HG03342 (cell line): Measurements from ENCODE around the gene GJC1.
"Not testable (repeated sequence)": the region's sequence is repeated elsewhere in the genome, so short reads cannot be mapped to it uniquely, and the experiment has no call there.

ENCODE experiments used
- ATAC-seq: cut with Tn5 transposase; IDR thresholded peaks from one replicate; pipeline ENCODE4 v1.9.1; 2021; ENCODE audit warnings: mild to moderate bottlenecking, moderate library complexity; ENCODE audit not compliant: unreplicated experiment

Gene GJC1

GRCh38 chr17:44846206-44846605, 16.1 kb upstream of the GJC1 start:
- no peak for ATAC-seq

- ATAC-seq = no peak
These were observed 14.3 kb upstream of the GJC1 start for GRCh38 chr17:44844390-44844830.

GRCh38 chr17:44842748-44843147, 12.7 kb upstream of the GJC1 start:
- ATAC-seq = no peak

GRCh38 chr17:44840936-44841335, 10.8 kb upstream of the GJC1 start:
- no peak for ATAC-seq

DNA sequence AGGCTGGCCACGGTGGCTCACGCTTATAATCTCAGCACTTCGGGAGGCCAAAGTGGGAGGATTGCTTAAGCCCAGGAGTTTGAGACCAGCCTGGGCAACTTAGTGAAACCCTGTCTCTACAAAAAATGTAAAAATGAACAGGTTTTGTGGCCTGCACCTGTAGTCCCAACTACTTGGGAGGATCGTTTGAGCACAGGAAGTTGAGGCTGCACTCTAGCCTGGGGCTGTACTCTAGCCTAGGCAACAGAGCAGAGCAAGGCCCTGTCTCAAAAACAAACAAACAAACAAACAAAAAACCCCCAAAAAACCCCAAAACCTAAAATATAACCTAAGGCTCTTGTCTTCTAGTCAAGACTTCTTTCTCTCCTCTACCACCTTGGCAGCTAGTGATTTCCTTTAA, 10.2 kb upstream of the GJC1 start:
- no peak for ATAC-seq

- ATAC-seq = no peak
These were observed 7.1 kb upstream of the GJC1 start for GRCh38 chr17:44837196-44837595.

DNA sequence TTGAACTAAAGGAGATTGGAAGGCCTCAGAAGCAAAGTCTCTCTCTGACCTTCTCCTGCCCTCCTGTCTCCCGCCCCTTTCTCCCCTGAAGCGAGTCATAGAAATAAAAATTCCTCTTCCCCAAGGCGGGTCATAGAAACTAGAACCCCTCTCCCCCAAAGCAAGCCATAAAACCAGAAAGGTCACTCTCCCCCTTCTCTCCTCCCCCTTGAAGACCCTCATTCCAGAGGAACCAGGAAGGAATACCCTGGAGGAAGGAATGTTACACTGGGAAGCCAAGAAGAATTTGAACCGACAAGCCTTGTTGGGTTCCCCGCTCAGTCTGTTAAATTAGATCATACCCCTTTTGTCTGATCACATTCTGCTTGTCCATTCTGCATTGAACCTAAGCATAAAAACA, 2.7 kb upstream of the GJC1 start:
- ATAC-seq = no peak

DNA sequence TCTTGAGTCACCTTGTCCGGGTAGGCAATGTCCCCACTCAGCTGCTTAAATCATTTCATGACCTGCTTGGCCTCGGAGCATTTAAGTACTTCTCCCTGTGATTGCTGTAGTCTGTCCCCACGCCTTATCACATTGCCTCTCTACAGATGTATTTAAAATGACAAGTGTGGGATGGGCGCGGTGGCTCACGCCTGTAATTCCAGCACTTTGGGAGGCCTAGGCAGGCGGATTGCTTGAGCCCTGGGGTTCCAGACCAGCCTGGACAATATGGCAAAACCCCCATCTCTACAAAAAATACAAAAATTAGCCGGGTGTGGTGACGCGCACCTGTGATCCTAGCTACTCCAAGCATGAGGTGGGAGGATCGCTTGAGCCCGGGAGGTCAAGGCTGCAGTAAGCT, 1.3 kb upstream of the GJC1 start:
- ATAC-seq = no peak

GRCh38 chr17:44830359-44831288, 537 bp upstream of the GJC1 start:
- ATAC-seq = no peak

DNA sequence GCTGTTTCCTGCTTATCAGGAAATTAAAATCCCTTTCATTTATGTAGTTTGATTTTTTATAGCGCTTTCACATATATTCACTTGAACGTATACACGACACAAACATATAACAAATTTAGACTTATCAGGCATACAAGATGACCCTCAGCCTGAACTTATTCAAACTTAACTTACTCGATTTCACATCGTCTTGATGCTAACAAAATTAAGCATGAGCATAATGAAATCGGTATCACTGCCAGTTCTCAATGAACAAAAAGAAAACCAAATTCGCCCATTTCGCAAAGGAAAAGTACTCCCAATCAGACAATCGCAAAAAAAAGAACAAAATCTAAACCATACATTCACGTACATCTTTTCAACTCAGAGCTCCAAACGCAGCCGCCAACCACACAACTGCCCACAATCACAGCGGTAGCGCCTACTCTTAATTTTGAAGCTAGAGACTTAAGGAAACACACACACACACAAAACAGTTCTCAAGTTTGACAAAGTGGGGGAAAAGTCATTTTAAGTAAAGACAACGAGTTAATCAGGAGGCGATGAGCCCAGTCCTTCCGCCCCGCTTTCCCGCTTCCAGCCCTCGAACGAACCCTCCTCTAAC, 1.1 kb downstream of the GJC1 start:
- ATAC-seq = no peak

DNA sequence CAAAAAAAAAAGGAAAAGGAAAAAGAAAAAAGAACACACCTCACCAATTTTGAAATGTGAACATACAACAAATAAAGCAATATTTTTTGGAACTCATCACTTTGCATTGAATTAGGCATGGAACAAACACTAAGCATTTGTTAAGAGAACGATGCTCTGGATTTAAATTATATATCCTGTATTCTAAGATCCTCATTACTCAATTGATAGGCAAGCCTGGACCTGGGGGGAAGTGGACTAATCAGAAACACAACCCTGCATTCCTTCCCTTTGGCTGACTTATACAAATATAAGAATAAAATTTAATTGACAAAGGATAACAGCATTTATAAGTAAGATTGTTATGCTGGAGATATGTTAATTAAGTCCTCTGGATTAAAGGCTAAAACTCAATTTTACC, 2.2 kb downstream of the GJC1 start:
- no peak for ATAC-seq

DNA sequence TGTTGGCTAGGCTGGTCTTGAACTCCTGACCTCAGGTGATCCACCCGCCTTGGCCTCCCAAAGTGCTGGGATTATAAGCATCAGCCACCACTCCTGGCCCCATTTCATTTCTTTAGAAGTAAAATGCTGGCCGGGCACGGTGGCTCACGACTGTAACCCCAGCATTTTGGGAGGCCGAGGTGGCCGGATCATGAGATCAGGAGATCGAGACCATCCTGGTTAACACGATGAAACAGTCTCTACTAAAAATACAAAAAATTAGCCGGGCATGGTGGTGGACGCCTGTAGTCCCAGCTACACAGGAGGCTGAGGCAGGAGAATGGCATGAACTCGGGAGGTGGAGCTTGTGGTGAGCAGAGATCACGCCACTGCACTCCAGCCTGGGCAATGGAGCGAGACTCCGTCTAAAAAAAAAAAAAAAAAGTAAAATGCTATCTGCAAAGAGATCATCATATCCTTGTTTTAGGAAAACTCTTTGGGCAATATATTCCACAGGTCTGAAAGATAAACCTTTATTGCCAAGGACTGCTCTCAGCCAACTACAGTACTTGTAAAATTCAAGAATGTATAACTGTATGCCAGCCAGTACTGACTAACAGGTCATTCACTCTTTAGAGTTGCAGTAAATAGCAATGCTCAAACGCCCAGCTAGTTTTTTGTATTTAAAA, 3.8 kb downstream of the GJC1 start:
- no peak for ATAC-seq

- ATAC-seq = not testable (repeated sequence)
These were observed 4.9 kb downstream of the GJC1 start for GRCh38 chr17:44825236-44825635.

DNA sequence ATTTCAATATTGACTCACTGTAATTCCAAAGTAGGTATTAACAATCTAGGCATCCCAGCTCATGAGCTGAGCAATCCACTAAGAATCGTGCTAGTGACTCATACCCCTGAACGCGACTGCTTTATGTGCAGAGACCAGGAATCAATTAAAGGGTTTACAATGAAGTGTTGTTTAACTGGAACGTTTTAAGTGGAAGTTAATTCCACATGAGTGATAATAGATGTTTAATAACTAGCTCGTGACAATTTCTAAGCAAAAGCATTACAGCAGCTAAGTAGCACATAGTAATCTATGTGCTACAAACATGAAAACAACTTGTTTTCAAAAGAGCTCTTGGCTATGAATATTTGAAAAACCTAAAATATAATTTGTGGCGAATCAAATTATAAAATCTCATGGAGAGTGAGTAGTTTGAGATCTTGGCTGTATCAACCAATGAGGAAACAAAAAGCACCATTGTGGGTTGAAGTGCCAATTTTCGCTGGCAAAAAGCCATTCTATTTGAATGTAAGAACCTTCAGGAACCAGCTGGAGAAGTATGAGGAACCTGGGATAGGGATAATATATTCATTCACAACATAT, 9.4 kb downstream of the GJC1 start:
- no peak for ATAC-seq

- ATAC-seq = not testable (repeated sequence)
These were observed 11.6 kb downstream of the GJC1 start for GRCh38 chr17:44818508-44818907.

- ATAC-seq = no peak
These were observed 17.8 kb downstream of the GJC1 start for GRCh38 chr17:44812263-44812662.

DNA sequence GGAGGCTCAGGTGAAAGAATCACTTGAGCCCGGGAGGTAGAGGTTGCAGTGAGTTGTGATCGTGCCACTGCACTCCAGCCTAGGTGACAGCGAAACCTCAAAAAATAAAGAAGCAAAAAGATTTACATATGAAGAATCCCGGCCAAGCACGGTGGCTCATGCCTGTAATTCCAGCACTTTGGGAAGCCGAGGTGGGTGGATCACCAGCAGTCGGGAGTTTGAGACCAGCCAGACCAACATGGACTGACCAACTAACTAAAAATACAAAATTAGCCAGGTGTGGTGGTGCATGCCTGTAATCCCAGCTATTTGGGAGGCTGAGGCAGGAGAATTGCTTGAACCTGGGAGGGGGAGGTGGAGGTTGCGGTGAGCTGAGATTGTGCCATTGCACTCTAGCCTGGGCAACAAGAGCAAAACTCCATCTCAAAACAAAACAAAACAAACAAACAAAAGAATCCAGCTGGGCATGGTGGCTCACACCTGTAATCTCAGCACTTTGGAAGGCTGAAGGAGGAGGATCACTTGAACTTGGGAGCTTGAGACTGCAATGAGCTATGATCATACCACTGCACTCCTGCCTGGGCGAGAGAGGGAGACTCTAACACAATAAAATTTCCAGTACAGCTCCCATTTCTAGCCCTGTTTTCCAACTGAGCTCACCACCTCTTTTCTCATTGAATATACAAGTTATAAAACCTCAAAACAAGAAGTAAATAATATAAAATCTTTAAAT, 21.3 kb downstream of the GJC1 start:
- not testable (repeated sequence) for ATAC-seq

DNA sequence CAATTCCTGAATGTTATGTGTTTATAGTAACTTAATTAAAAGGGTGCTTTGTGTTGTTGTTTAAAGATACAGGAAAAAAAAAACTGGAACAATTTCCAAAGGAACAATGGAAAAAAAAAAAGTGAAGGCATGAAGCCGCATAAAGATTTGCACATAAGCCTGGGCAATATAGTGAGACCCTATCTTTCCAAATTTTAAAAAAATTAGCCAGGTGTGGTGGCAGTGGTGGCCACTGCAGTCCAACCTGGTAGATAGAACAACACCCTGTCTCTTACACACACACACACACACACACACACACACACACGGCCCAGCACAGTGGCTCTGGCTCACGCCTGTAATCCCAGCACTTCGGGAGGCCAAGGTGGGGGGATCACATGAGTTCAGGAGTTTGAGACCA, 21.9 kb downstream of the GJC1 start:
- no peak for ATAC-seq

- no peak for ATAC-seq
These were observed 22.3 kb downstream of the GJC1 start for GRCh38 chr17:44807817-44808155.

- no peak for ATAC-seq
These were observed 22.8 kb downstream of the GJC1 start for GRCh38 chr17:44807093-44807816.
